NT2/D1 (cell line): ENCODE data around the gene BSN.
"Not testable (repeated sequence)": the region's sequence is repeated elsewhere in the genome, so short reads cannot be mapped to it uniquely, and the experiment has no call there.

Source experiments
- DNase-seq: peaks from one replicate; pipeline ENCODE4 v3.0.0-alpha.2; 2011; ENCODE audit warnings: low read depth, low spot score
- H3K27me3 ChIP-seq: 2 replicates; pipeline ENCODE4 v1.6.0; 2011; ENCODE audit warnings: mild to moderate bottlenecking; ENCODE audit not compliant: insufficient read length, insufficient read depth
- H3K36me3 ChIP-seq: 2 replicates; pipeline ENCODE4 v1.6.1; 2011; ENCODE audit warnings: mild to moderate bottlenecking, low read length, mixed read lengths; ENCODE audit not compliant: insufficient read depth, insufficient read length
- H3K4me1 ChIP-seq: 2 replicates; pipeline ENCODE4 v1.5.1; 2011; ENCODE audit not compliant: insufficient read depth, insufficient read length
- H3K4me3 ChIP-seq: 2 replicates; pipeline ENCODE4 v1.5.1; 2011; ENCODE audit warnings: low read depth; ENCODE audit not compliant: insufficient read length
- H3K9ac ChIP-seq: 2 replicates; pipeline ENCODE4 v1.6.0; 2011; ENCODE audit warnings: low read depth; ENCODE audit not compliant: insufficient read length
- H3K9me3 ChIP-seq: 2 replicates; pipeline ENCODE4 v1.5.1; 2011; ENCODE audit warnings: mild to moderate bottlenecking, low read length; ENCODE audit not compliant: insufficient read depth
- SUZ12 ChIP-seq: IDR thresholded peaks from 2 replicates; pipeline ENCODE4 v1.6.1; 2011; ENCODE audit not compliant: insufficient read length, insufficient read depth; ENCODE audit errors: extremely low read depth
- YY1 ChIP-seq: IDR thresholded peaks from 2 replicates; pipeline ENCODE4 v1.6.1; 2011; ENCODE audit not compliant: insufficient read length, insufficient read depth
- ZNF274 ChIP-seq: IDR thresholded peaks from 2 replicates; pipeline ENCODE4 v1.6.1; 2011; ENCODE audit warnings: mild to moderate bottlenecking, low read depth, low read length

Gene BSN

DNA sequence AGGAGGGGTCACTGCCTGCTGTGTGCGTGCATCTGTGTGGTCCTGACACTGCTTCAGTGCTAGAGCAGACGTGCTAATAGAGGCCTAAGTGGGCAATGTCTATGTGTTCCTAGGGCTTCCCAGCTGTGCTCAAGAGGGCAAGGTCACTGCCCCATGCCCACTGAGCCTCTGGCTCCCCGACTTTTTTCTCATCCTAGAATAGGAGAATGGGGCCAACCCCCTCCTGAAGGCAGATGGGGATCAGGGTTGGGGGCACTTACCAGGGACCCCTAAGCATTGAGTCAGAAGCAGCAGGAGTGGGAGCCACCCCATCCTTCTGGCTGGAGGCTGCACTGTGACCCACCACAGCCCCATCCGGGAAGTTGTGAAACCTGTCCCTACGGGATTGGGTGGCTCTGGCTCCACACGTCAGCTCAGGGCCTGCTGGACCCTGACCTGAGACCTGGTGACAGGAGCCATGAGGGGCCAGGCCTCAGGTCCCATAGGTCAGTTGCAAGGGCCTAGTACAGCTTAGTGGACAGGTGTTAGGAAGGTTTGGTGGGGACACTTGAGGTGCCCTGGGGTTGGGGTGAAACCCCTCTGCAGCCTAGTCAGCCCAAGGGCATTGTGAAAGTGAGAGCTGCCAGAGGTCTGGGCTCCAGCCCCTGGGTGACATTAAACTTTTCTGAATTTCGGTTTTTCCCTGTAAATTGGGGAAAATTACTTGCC, 134.2 kb downstream of the BSN start:
- not testable (repeated sequence) for DNase-seq, H3K27me3 ChIP-seq, H3K9me3 ChIP-seq, H3K4me1 ChIP-seq
- Histone ChIP-seq H3K4me3 (peak overlapping the region; percentile 95), H3K36me3 (peaks cover 18% of the 10 kb centered on the region), H3K9ac (peak overlapping the region; percentile 97)

DNA sequence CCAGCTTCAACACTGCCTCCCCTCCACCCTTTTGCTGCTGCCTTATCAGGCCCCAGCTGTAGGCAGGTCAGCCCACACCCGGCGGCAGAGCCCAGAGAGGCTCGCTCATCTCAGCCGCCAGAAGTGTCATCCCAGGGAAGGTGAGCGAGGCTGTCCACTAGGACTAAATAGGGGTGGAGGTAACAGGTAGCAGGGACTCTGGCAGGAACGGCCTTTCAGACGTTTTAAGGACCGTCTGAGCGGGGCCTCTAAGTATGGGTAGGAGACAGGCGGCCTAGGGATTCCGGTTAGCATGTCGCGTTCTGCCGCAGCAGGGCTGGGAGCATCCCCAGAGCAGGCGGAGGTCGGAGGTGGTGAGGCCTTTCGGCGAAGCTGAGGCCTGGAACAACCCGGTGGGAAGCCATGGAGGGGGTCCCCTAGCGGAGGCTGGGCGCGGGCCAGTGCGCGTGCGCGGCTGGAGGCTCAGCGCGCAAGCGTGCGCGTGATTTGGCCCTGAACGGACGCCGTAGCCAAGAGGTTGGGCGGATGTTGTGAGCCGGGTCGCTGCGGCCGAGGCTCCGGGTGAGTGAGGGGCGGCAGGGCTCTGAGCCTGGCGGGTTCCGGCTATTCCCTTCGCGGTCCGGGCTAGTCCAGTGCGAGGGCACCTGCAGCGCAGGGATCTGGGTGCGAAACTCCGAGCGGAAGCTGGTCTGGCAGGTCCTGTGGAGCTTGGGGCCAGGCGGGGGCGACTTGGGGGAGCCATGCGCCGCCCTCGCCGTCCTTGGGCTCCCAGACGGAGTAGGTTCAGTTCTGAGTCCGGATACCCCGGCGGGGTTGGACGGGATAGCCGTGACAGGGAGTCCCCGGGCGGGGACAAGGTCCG, 135.0 kb downstream of the BSN start, which contains the start of the genes MST1 and RNF123:
MST1 (minus strand) TSS at position 429 of the 862 bp plus-strand sequence. CDS start 783 bp downstream, outside the sequence.
RNF123 (plus strand) TSS at position 512 of the 862 bp plus-strand sequence. CDS start 1,609 bp downstream, outside the sequence.
- TF ChIP-seq SUZ12, result no peak
- no peak for TF ChIP-seq YY1
- TF ChIP-seq ZNF274, result no peak
- peak within 1 kb of the TSS; percentile 95 for H3K4me3 ChIP-seq
- peak; percentile 95 for DNase-seq
- no peaks in the 10 kb centered on the region for H3K27me3 ChIP-seq
- H3K4me1 ChIP-seq, result no peaks in the 10 kb centered on the region
- peak within 1 kb of the TSS; percentile 97 for H3K9ac ChIP-seq
- no peaks in the 10 kb centered on the region for H3K9me3 ChIP-seq
- H3K36me3 ChIP-seq, result peaks cover 13% of the 10 kb centered on the region

DNA sequence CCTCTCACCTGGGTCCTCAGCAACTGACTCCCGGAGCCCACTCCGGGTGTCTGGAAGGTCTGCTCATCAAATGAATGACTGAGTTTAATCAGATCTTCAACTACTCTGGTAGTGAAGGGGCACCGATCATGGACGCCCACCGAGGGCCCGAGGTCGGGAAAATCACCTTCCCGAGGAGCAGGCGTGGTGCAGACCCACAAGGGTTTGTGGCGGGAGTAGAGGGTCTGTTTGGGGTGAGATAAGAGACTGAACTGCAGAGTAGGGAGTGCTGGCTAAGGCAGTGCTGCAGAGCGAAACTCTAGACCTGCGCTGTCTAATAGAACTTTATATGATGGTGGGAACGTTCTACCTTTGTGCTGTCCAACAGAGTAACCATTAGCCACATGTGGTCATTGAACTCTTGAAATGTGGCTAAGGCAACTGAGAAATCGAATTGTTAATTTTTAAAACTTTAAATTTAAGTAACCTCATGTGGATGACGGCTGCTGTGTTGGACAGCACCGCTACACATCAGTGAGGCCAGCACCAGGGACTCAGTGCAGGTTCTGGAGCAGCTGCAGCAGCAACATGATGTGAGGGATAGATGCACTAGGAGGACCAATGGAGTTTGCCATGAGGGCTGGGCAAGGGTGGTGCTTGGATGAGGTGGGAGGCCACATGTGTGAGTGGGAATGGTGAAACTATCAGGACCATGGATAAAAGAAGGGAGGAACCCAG, 135.8 kb downstream of the BSN start:
- not testable (repeated sequence) for H3K27me3 ChIP-seq, H3K4me1 ChIP-seq, H3K9me3 ChIP-seq, H3K36me3 ChIP-seq, DNase-seq
- H3K4me3 ChIP-seq, result peak overlapping the region; percentile 95
- H3K9ac ChIP-seq, result peak overlapping the region; percentile 97

DNA sequence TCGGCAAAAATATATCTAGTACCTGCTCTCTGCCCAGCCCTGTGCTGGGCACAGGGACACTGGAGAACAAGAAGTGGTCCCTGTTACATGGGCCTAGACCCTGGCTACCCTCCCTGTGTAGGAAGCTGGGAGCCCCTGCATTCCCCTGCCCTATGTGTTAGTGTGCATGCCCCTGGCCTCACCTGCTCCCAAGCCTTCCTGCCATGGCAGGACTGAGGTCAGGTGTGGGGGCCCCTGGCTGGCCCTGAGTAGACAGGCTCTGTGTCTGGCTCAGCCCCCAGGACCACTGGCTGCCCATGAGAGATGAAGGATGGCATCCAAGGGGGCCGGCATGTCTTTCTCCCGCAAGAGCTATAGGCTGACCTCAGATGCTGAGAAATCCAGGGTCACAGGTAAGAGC, 136.6 kb downstream of the BSN start:
- not testable (repeated sequence) for DNase-seq, H3K4me3 ChIP-seq, H3K9ac ChIP-seq, H3K4me1 ChIP-seq, H3K27me3 ChIP-seq, H3K9me3 ChIP-seq, H3K36me3 ChIP-seq

DNA sequence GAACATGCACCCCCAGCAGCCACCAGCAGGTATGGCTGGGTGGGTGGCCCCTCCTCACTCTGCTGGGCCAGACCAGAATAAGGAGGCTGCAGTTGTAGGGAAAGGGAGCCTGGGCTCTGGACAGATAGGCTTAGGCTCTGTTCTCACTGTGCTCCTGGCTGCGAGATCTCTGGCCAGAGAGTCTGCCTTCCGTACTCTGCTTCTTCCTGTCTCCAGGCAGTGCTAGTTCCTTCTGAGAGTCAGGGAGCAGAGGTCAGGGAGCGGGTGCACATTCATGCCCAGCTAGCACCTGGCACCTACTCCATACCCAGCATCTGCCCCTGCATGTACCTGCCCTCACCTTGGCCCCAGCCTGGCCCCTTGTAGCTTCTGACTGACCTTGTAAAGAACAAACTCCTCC, 137.2 kb downstream of the BSN start:
- not testable (repeated sequence) for DNase-seq, H3K9ac ChIP-seq, H3K27me3 ChIP-seq, H3K9me3 ChIP-seq, H3K36me3 ChIP-seq, H3K4me1 ChIP-seq, H3K4me3 ChIP-seq

DNA sequence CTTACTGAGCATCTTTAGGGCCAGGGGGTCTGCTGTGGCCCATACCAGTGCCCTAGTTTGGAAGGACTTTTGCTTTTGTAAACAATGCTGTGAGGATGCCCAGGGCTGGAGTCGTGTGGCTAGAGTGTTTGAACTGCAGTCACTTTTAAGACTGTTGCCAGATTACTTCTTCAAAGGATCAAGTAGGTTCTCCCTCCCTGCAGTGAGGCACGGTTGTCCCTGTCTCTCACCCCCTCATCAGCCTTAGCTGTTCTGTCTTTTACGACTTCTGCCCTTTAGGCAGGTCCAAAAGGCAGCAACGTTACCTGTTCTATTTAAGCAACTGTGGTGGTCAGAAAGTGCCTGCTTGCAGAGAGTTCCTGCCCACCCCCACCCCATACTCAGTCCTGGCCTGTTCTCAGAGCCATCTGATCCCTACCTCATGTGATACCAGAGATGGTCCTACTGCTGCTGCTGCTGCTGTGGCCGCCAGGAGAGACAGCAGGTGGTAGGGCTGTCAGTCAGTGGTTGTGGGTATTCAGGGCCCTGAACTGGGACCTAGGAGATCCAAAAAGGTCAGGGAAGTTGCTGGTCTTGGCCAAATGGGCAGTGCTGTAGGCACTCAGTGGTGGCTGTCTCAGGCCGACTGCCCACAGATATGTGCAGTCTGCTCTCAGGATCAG, 140.3 kb downstream of the BSN start:
- not testable (repeated sequence) for H3K27me3 ChIP-seq, H3K4me3 ChIP-seq, H3K4me1 ChIP-seq, H3K9me3 ChIP-seq, H3K9ac ChIP-seq, DNase-seq
- H3K36me3 ChIP-seq, result peaks cover 23% of the 10 kb centered on the region

DNA sequence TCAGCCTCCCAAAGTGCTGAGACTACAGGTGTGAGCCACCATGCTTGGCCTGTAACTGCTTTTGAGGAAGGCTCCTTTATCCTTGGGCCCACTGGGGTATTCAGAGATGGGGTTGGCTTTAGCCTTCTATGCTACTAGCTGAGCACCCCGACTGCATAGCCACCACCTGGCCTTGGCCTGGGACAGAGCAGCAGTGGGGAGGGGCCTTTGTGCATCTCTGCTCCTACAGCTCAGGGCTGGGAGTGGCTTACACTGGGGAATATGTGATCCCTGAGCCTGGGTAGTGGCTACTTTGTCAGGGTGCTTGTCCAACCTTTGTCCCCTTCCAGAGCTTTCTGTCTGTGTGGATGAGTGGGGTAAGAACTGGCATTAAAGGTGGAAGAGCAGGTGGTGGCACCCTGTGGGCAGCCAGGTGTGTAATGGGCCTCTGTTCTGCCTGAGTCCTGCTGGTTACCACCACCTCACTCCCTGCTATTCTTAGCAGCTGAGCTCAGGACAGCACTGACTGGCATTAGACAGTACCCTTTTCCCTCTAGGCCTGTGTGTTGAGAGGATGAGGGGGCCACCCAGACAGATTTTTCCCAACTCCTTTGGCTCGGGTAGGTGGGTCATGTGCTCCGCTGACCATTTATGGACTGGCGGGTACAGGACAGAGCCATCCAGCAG, 141.2 kb downstream of the BSN start:
- H3K27me3 ChIP-seq, H3K9me3 ChIP-seq, DNase-seq, H3K9ac ChIP-seq, H3K4me1 ChIP-seq, H3K4me3 ChIP-seq: not testable (repeated sequence)
- peaks cover 30% of the 10 kb centered on the region for H3K36me3 ChIP-seq
